ENCODE measurements around the gene NUDT5.
"Not testable (repeated sequence)": the region's sequence is repeated elsewhere in the genome, so short reads cannot be mapped to it uniquely, and the experiment has no call there.

The NUDT5 gene

DNA sequence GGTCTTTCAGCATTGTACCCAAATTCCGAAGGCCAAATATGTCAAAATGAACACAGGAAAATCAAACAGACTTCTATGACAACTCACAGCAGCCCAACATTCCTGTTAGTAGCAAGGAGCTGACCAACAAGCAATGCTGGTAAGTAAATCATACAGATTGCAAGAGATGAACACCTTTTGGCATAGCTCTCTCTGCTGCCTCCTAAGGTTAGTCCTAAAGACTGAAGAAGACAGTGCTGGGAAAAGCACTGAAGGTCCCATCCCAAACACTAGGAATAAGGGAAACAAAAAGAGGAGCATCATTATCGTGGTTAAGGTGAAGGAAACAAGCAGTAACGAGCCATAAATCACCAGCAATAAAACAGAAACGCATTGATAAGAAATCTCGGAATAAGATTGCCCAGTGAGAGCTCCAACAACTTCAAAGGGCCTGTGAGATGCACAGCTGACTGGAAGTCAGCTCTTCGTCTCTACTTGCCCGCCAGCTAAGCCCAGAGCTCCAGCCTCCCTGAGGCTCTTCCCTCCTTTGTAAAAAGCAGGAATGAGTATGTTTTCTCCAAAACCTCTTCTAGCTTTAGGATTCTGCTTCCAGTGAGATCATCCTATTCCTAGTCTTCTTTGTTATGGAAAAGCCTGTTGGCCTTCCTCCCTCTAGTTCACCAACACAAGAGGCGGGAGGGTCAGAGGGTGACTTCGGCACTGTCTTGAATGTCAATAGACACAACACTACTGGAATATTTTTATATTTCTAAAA lies 15.3 kb downstream of the NUDT5 start:
- no peaks in the 10 kb centered on the region for H3K27me3 ChIP-seq
- no peak overlapping the region for H3K4me3 ChIP-seq (ENCODE audit: low read depth, low read length)
- TF ChIP-seq CTCF (IDR thresholded peaks at IDR 0.05; ENCODE audit: low read depth, low read length), result 0 out of 2 replicates have a peak, but pooled peaks have one; percentile 9
- H3K36me3 ChIP-seq, result peaks cover 44% of the 10 kb centered on the region
- no peak for DNase-seq
- H3K9me3 ChIP-seq, result no peaks in the 10 kb centered on the region
- H3K4me1 ChIP-seq, result no peaks in the 10 kb centered on the region

GRCh38 chr10:12179606-12180170 lies 16.0 kb downstream of the NUDT5 start:
- DNase-seq, result no peak
- Histone ChIP-seq H3K4me3 (ENCODE audit: low read depth, low read length) (no peak overlapping the region), H3K27me3 (no peaks in the 10 kb centered on the region), H3K9me3 (no peaks in the 10 kb centered on the region), H3K4me1 (no peaks in the 10 kb centered on the region), H3K36me3 (peaks cover 40% of the 10 kb centered on the region)
- TF ChIP-seq CTCF (IDR thresholded peaks at IDR 0.05; ENCODE audit: low read depth, low read length), result no peak

DNA sequence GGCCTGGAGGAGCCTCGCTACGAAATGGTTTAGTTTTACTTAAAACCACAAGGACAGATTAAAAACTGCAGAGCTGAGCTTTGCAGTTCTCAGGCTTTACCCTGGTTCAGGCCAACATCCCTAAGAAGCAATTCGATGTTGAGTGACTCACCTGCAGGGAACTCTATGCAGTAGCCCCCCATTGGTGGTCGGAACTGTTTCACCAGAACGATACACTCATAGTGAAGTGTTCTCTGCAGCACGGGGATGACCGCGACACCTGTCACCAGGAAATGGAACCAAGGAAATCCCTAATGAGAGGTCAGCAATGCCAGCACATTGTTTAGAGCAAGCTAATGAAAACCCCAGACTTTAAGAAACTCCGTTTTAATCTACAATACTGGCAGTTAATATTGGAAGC lies 18.0 kb downstream of the NUDT5 start:
- no peak overlapping the region for H3K4me3 ChIP-seq (ENCODE audit: low read depth, low read length)
- no peaks in the 10 kb centered on the region for H3K9me3 ChIP-seq
- DNase-seq, result no peak
- no peak for TF ChIP-seq CTCF (IDR thresholded peaks at IDR 0.05; ENCODE audit: low read depth, low read length)
- peaks cover 42% of the 10 kb centered on the region for H3K36me3 ChIP-seq
- H3K4me1 ChIP-seq, result no peaks in the 10 kb centered on the region
- no peaks in the 10 kb centered on the region for H3K27me3 ChIP-seq

DNA sequence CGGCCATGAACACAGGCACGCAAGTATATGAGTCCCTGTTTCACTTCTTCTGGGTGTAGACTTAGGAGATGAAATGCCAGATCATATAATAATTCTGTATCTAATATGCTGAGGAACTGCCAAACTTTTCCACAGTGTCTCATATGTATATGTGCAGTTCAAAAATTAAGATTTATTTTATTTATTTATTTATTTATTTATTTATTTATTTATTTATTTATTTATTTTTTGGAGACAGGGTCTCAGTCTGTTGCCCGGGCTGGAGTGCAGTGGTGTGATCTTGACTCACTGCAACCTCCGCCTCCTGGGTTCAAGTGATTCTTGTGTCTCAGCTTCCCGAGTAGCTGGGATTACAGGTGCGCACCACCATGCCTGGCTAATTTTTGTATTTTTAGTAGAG lies 24.2 kb downstream of the NUDT5 start:
- not testable (repeated sequence) for H3K27me3 ChIP-seq; H3K9me3 ChIP-seq; DNase-seq; H3K4me3 ChIP-seq (ENCODE audit: low read depth, low read length); H3K4me1 ChIP-seq
- H3K36me3 ChIP-seq, result peaks cover 38% of the 10 kb centered on the region

DNA sequence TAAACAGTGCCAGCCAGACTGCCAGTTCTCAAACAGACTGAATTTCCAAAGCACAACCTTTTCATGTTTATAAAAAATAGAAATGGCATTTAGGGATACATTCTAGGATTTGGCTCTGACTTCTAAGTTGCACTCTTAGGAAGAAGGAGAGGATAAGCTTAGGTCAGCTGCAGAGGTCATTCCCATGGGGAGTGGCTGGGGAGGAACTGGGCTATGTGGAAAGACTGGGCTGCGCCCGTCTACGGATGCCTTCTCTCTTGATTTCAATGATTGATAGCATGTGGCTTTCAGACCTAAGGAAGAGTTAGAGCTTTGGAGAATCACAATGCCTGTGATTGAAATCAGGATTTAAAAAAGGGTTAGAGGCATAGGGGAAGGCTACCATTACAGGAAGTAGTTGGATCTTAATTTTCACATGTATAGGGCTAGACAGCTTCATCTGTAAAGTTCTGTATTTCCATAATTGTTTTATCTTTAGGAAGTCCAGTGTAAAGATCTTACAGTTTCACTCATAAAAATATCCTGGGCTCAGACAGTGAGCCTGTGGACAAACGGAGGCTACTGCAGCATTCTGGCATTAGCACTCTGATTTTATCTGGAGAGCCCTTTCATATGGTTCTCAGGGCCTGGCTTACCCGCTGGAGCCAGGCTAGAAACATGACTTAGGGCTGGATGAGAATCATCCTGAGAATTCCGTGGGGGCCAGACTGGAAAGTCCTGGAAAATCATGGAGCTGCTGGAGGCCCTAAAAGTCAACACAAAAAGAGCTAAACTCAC lies 29.5 kb downstream of the NUDT5 start:
- peak; percentile 42 for DNase-seq
- no peak for TF ChIP-seq CTCF (IDR thresholded peaks at IDR 0.05; ENCODE audit: low read depth, low read length)
- no peaks in the 10 kb centered on the region for H3K9me3 ChIP-seq
- no peaks in the 10 kb centered on the region; the same call in 1 of the 2 replicates for H3K27me3 ChIP-seq
- H3K4me1 ChIP-seq, result peaks cover 5% of the 10 kb centered on the region
- peaks cover 12% of the 10 kb centered on the region for H3K36me3 ChIP-seq
- no peak overlapping the region for H3K4me3 ChIP-seq (ENCODE audit: low read depth, low read length)

- peaks cover 9% of the 10 kb centered on the region for H3K36me3 ChIP-seq
Observed at GRCh38 chr10:12165036-12165435, 30.7 kb downstream of the NUDT5 start.

More at GRCh38 chr10:12165036-12165435, 30.7 kb downstream of the NUDT5 start:
- H3K9me3 ChIP-seq, result no peaks in the 10 kb centered on the region
- no peak overlapping the region for H3K4me3 ChIP-seq (ENCODE audit: low read depth, low read length)
- TF ChIP-seq CTCF (IDR thresholded peaks at IDR 0.05; ENCODE audit: low read depth, low read length), result no peak
- H3K4me1 ChIP-seq, result peaks cover 5% of the 10 kb centered on the region
- H3K27me3 ChIP-seq, result no peaks in the 10 kb centered on the region; the same call in 1 of the 2 replicates
- DNase-seq, result no peak

All from BE2C (cell line).